DMS 273 (cell line): ENCODE results near the gene TEF.

Experiments used
- DNase-seq: peaks from one replicate; lab custom pipeline; 2025; ENCODE audit not compliant: unreplicated experiment; lab: John Stamatoyannopoulos, UW

The TEF gene

GRCh38 chr22:41353862-41354575 lies 27.7 kb upstream of the TEF start:
- DNase-seq, result no peak

GRCh38 chr22:41354979-41355378 lies 26.8 kb upstream of the TEF start:
- DNase-seq, result no peak

GRCh38 chr22:41355895-41356294 lies 25.8 kb upstream of the TEF start:
- DNase-seq, result no peak

GRCh38 chr22:41356430-41357028 lies 25.2 kb upstream of the TEF start:
- no peak for DNase-seq

- DNase-seq, result no peak
Observed at GRCh38 chr22:41357191-41357590, 24.6 kb upstream of the TEF start.

- no peak for DNase-seq
Observed at GRCh38 chr22:41358927-41359326, 22.8 kb upstream of the TEF start.

- DNase-seq, result no peak
Observed at GRCh38 chr22:41359376-41359775, 22.4 kb upstream of the TEF start.

GRCh38 chr22:41360126-41360525 lies 21.6 kb upstream of the TEF start:
- no peak for DNase-seq

GRCh38 chr22:41361716-41362310 lies 19.9 kb upstream of the TEF start:
- no peak for DNase-seq

- no peak for DNase-seq
Observed at GRCh38 chr22:41362615-41363014, 19.1 kb upstream of the TEF start.

GRCh38 chr22:41364233-41364632 lies 17.5 kb upstream of the TEF start:
- DNase-seq, result no peak

GRCh38 chr22:41364955-41365354 lies 16.8 kb upstream of the TEF start:
- DNase-seq, result no peak

- DNase-seq, result no peak
Observed at GRCh38 chr22:41365425-41365824, 16.3 kb upstream of the TEF start.

- peak; percentile 87 for DNase-seq
Observed at GRCh38 chr22:41366323-41367029, 15.3 kb upstream of the TEF start.

GRCh38 chr22:41367039-41367679 lies 14.6 kb upstream of the TEF start:
- DNase-seq, result peak; percentile 98

GRCh38 chr22:41367680-41368542 lies 13.8 kb upstream of the TEF start:
- DNase-seq, result peak; percentile 71

- peak; percentile 89 for DNase-seq
Observed at GRCh38 chr22:41368543-41369423, 13.0 kb upstream of the TEF start.

- DNase-seq, result peak; percentile 65
Observed at GRCh38 chr22:41369424-41369745, 12.4 kb upstream of the TEF start.

- DNase-seq, result no peak
Observed at GRCh38 chr22:41369837-41370236, 11.9 kb upstream of the TEF start.

GRCh38 chr22:41377846-41378245 lies 3.9 kb upstream of the TEF start:
- DNase-seq, result no peak
